Ovary (tissue), 3 donors: ENCODE results near the gene CNTNAP4.

Source experiments
- POLR2A ChIP-seq: fragments of 450-650 bp; IDR thresholded peaks from one replicate; pipeline ENCODE4 v1.6.1; 2017; ENCODE audit warnings: antibody characterized with exemption, mild to moderate bottlenecking, moderate library complexity
- TF ChIP-seq, protein P1 (sequence below), 3 donors: fragments of 450-650 bp in 2 of 3; fragments of 200-600 bp in 1 of 3; IDR thresholded peaks; one replicate each; pipeline versions ENCODE4 v1.5.1 to v1.8.0; 2016 to 2022; ENCODE audit warnings: antibody characterized with exemption in 3 of 3, mild to moderate bottlenecking in 1 of 3
- donor health status: DM: no; HTN: no; CAD: no.

DNA sequence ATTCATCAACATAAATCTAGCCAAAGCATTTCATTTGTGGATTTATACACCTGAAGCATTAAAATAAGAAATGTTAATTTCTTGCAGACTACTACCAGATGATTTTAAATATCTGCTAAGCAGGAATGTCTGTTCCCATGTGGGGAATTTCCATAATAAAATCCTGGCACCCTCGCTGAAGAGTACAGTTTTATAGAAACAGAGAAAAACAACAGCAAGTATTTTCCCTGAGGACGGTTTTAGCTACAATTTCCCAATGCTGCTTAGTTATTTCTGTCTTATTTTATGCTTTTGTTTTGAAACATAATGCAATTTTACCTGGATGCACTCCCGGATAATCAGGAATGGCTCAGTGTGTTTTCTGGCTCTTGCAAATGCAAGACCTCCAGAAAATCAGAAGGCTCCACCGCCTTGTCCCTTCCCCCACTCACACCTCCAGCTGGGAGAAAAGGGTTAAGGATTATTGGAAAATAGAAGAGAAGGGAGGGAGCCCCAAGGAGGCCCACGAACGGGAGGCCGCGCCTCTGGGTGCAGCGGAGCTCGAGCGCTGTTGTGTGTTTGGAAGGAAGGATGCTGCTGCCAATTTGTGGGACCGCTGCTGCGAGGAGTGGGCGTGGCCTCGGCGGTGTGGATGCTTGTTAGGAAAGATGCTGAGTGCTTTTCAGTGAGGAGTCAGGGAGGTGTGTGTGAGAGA, at the start of gene CNTNAP4:
- TF ChIP-seq, protein P1, sequence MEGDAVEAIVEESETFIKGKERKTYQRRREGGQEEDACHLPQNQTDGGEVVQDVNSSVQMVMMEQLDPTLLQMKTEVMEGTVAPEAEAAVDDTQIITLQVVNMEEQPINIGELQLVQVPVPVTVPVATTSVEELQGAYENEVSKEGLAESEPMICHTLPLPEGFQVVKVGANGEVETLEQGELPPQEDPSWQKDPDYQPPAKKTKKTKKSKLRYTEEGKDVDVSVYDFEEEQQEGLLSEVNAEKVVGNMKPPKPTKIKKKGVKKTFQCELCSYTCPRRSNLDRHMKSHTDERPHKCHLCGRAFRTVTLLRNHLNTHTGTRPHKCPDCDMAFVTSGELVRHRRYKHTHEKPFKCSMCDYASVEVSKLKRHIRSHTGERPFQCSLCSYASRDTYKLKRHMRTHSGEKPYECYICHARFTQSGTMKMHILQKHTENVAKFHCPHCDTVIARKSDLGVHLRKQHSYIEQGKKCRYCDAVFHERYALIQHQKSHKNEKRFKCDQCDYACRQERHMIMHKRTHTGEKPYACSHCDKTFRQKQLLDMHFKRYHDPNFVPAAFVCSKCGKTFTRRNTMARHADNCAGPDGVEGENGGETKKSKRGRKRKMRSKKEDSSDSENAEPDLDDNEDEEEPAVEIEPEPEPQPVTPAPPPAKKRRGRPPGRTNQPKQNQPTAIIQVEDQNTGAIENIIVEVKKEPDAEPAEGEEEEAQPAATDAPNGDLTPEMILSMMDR (IDR thresholded peaks at IDR 0.05), result no peak
- no peak for TF ChIP-seq POLR2A
